ENCODE data around the gene MUC2.

The MUC2 gene

GRCh38 chr11:1087961-1088926 is 13.6 kb downstream of the MUC2 start:
- DNase-seq (ENCODE audit: low read depth) = no peak

DNA sequence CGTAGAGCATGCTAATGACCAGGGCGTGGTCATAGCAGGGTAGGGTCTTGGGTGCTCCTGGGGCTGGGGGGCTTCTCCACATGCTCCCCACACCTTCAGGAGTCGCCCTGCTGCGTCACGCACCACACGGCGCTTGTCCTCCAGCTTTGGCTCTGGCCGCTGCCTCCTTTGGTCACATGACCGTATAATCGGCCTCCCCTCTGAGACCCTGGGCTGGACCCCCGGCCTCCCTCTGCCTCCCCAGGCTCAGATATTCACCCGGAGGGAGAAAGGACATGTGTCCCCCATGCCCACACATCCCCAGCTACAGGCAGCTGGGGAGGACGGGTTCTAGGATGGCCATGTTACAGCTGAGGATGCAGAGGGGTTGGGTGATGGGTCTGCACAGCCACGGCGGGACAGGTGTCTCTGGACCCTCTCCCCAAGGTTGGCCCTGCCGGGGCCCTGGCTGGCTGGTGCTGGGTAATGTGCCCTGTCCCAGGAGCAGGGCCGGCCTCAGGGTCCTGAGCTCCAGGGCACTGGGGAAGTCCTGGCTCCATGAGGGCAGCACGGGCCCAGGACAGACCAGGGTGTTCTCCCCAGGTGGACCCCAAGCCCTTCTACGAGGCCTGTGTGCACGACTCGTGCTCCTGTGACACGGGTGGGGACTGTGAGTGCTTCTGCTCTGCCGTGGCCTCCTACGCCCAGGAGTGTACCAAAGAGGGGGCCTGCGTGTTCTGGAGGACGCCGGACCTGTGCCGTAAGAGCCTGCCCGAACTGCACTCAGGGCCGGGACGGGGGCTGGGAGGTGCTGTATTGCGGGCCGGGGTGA is 14.5 kb downstream of the MUC2 start:
- DNase-seq (ENCODE audit: low read depth) = no peak

DNA sequence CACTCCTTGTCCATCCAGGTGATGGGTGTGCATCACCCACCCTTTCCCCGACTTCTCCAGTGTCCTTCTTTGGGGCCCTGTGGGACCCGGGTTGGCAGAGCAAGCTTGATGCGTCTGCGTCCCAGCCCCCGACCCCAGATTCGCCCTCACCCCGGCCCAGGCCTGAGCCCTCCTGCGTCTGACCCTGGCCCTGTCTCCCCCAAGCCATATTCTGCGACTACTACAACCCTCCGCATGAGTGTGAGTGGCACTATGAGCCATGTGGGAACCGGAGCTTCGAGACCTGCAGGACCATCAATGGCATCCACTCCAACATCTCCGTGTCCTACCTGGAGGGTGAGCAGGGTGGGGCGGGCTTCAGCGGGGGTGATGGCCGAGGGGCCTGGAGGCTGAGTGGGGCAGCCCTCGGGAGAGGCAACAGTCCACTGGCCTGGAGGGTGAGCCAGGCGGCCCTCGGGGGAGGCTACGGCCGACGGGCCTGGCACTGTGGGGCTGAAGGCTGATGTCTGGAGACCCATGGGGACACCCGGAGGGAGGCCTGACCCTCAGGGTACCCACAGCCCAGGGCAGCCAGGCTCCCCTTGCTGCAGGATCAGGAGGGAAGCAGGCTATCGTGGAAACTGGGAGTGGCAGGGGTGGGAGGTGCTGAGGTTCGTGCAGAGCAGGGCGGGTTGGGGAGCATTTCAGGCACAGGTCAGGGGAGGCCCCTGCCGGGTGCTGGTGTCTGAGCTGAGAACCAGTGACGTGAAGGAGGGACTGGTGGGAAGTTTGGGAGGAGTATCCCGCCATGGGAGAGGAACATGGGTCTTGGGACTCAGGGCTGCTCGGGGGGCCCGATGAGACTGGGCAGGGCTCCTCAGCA is 15.3 kb downstream of the MUC2 start:
- no peak for DNase-seq (ENCODE audit: low read depth)

- no peak for DNase-seq (ENCODE audit: low read depth)
These were observed 16.1 kb downstream of the MUC2 start for GRCh38 chr11:1090600-1091331.

- no peak for DNase-seq (ENCODE audit: low read depth)
These were observed 16.8 kb downstream of the MUC2 start for GRCh38 chr11:1091332-1092083.

- no peak for DNase-seq (ENCODE audit: low read depth)
These were observed 17.5 kb downstream of the MUC2 start for GRCh38 chr11:1092145-1092670.

DNA sequence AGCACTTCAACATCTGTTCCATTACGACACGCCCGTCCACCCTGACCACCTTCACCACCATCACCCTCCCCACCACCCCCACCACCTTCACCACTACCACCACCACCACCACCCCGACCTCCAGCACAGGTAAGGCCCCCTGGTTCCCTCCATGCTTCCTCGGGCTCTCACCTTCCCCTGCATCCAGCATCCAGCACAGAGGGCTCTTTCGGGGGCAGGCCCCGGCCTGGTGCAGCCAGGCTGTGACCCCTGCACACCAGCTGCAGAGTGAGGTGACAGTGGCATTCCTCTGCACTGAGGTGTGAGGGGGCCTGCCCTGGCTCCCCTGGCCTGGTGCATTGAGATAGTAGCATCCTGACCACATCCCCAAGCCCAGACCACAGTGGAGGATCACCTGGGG is 18.2 kb downstream of the MUC2 start:
- no peak for DNase-seq (ENCODE audit: low read depth)

- DNase-seq (ENCODE audit: low read depth) = no peak
These were observed 25.1 kb downstream of the MUC2 start for GRCh38 chr11:1099519-1100355.

- no peak for DNase-seq (ENCODE audit: low read depth)
These were observed 26.0 kb downstream of the MUC2 start for GRCh38 chr11:1100417-1101245.

- no peak for DNase-seq (ENCODE audit: low read depth)
These were observed 26.8 kb downstream of the MUC2 start for GRCh38 chr11:1101318-1102089.

DNA sequence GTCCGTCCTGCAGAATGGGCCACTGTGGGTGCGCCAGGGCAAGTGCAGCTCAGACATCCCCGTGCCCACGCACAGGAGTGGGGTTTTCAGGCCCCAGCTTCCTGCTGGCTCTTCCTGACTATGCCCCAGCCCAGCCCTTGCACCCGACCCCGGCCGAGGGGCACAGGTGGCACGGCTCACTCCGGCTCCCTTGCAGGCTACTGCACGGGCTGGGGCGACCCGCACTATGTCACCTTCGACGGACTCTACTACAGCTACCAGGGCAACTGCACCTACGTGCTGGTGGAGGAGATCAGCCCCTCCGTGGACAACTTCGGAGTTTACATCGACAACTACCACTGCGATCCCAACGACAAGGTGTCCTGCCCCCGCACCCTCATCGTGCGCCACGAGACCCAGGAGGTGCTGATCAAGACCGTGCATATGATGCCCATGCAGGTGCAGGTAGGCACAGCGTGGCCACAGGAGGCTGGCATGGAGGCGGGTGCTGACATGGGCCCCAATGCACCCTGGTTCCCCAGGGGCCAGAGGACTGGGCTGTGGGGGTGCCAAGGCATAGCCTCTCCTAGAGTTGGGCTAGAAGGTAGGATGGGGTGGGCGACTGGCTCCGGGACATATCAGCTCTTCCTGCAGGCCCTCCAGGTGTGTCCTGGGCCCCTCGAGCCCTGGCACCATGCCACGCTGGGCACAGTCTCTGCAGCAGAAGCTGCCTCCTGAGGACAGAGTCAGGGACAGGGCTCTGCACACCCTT is 27.7 kb downstream of the MUC2 start:
- no peak for DNase-seq (ENCODE audit: low read depth)

DNA sequence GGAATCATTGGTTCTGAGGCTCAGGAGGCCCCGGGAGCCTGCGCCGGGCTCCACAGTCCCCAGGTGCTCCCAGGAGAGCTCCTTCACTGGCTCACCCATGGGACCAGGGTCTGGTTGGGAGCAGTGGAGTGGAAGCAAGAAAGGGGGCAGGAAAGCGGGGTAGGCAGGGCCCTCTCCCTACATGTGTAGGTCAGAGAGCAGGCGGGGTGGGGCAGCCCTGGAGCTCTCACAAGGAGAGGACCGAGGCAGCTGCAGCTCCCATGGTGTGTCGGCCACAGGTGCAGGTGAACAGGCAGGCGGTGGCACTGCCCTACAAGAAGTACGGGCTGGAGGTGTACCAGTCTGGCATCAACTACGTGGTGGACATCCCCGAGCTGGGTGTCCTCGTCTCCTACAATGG is 28.3 kb downstream of the MUC2 start:
- DNase-seq (ENCODE audit: low read depth) = no peak

- DNase-seq (ENCODE audit: low read depth) = no peak
These were observed 29.0 kb downstream of the MUC2 start for GRCh38 chr11:1103401-1104360.

GRCh38 chr11:1104411-1105182 is 29.9 kb downstream of the MUC2 start:
- DNase-seq (ENCODE audit: low read depth) = no peak

- no peak for DNase-seq (ENCODE audit: low read depth)
These were observed 30.5 kb downstream of the MUC2 start for GRCh38 chr11:1105183-1105565.

Data from EH (cell line).